Measurements from ENCODE around the gene ZBTB7C.

DNA sequence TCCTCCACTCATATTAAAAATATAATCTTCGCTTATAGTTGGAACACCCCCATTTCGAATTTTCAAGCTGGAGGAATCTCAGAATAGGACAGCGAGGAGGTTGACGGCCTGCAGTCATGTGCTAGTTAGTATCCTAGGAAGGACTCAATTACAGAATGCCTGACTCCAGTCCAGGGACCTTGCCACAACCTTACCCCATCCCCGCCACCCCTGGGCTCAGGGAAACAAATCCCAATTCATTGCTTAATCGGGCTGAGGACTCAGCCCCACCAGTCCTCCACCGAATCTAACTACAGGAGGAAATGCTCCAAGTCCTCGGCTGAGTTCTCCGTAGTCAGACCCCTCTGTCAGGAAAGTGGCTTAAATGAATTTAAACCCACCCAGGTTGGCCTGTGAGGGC, 31.7 kb upstream of the ZBTB7C start:
- TF ChIP-seq CBX8 (IDR thresholded peaks at IDR 0.05) = no peak
- no peak for TF ChIP-seq POLR2A (IDR thresholded peaks at IDR 0.05; ENCODE audit: low read length)
- TF ChIP-seq BHLHE40 (IDR thresholded peaks at IDR 0.05; ENCODE audit: low read depth, low read length) = no peak
- TF ChIP-seq RARB (CRISPR knock-in tag; IDR thresholded peaks at IDR 0.05) = no peak
- TF ChIP-seq, protein P1, sequence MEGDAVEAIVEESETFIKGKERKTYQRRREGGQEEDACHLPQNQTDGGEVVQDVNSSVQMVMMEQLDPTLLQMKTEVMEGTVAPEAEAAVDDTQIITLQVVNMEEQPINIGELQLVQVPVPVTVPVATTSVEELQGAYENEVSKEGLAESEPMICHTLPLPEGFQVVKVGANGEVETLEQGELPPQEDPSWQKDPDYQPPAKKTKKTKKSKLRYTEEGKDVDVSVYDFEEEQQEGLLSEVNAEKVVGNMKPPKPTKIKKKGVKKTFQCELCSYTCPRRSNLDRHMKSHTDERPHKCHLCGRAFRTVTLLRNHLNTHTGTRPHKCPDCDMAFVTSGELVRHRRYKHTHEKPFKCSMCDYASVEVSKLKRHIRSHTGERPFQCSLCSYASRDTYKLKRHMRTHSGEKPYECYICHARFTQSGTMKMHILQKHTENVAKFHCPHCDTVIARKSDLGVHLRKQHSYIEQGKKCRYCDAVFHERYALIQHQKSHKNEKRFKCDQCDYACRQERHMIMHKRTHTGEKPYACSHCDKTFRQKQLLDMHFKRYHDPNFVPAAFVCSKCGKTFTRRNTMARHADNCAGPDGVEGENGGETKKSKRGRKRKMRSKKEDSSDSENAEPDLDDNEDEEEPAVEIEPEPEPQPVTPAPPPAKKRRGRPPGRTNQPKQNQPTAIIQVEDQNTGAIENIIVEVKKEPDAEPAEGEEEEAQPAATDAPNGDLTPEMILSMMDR (IDR thresholded peaks at IDR 0.05) = no peak

All from A549 (cell line).